Esophagus squamous epithelium (tissue), 4 donors: ENCODE results near the gene STXBP6.

Experiments used
- POLR2A ChIP-seq, 4 donors: fragments of 450-650 bp; IDR thresholded peaks; one replicate each; pipeline ENCODE4 v1.6.1; 2017; ENCODE audit warnings: antibody characterized with exemption in 4 of 4, mild to moderate bottlenecking in 4 of 4, moderate library complexity in 3 of 4
- TF ChIP-seq, protein P1 (sequence below), 6 experiments: fragments of 450-650 bp in 4 of 6; fragments of 200-600 bp in 2 of 6; sonication (generic) in 2 of 6; IDR thresholded peaks; one replicate each; pipeline ENCODE4 v1.5.1; 2016 to 2019; ENCODE audit warnings: antibody characterized with exemption in 6 of 6, mild to moderate bottlenecking in 4 of 6, moderate library complexity in 4 of 6

DNA sequence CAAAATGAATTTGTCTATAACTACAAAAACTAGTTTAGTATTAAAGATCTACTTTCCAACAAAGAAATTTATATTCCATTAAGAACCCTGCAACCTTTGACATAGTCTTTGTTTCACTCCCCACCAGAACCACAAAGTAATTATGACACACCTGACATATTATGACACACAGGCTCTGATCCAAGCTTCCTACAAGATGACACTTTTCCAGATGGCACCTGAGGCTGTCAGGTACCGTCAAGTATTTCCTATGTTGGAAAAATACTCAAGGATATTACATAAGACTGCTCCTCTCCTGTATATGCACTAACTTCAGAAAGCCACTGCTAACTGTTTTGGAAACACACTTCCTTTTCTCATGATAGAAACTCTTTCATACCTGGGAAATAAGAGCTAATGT, 38.9 kb downstream of the STXBP6 start:
- TF ChIP-seq, protein P1, sequence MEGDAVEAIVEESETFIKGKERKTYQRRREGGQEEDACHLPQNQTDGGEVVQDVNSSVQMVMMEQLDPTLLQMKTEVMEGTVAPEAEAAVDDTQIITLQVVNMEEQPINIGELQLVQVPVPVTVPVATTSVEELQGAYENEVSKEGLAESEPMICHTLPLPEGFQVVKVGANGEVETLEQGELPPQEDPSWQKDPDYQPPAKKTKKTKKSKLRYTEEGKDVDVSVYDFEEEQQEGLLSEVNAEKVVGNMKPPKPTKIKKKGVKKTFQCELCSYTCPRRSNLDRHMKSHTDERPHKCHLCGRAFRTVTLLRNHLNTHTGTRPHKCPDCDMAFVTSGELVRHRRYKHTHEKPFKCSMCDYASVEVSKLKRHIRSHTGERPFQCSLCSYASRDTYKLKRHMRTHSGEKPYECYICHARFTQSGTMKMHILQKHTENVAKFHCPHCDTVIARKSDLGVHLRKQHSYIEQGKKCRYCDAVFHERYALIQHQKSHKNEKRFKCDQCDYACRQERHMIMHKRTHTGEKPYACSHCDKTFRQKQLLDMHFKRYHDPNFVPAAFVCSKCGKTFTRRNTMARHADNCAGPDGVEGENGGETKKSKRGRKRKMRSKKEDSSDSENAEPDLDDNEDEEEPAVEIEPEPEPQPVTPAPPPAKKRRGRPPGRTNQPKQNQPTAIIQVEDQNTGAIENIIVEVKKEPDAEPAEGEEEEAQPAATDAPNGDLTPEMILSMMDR (IDR thresholded peaks at IDR 0.05) = no peak
- TF ChIP-seq POLR2A (IDR thresholded peaks at IDR 0.05) = no peak
